Measurements from ENCODE around the gene SOS1. TPM values are rescaled to one million over a fixed set of nuclear protein-coding genes. Genes with fewer than 3 reads are reported as not detected.
A peak's percentile ranks its signal among the peaks of the same experiment; 100 is the strongest.
"Not testable (repeated sequence)": the region's sequence is repeated elsewhere in the genome, so short reads cannot be mapped to it uniquely, and the experiment has no call there.

Gene SOS1
- total RNA-seq, 1 donor from 2014 or later, result 20.6 TPM

- Histone ChIP-seq H3K4me1 (peaks cover 20% of the 10 kb centered on the region), H3K27ac (replicated peaks) (peak overlapping the region; percentile 77), H3K9me3 (replicated peaks) (no peaks in the 10 kb centered on the region), H3K4me3 (no peak overlapping the region), H3K36me3 (no peaks in the 10 kb centered on the region), H3K27me3 (ENCODE audit: low read depth) (no peaks in the 10 kb centered on the region)
- no peak for TF ChIP-seq CTCF (IDR thresholded peaks at IDR 0.05; ENCODE audit: borderline replicate concordance)
- no peak for DNase-seq
- intact Hi-C loops (cut with micrococcal nuclease), result no loop called here
Observed at GRCh38 chr2:39138837-39139211, 18.0 kb upstream of the SOS1 start.

- DNase-seq; H3K27ac ChIP-seq (replicated peaks); H3K36me3 ChIP-seq; H3K27me3 ChIP-seq (ENCODE audit: low read depth); intact Hi-C loops (cut with micrococcal nuclease); H3K4me3 ChIP-seq; H3K9me3 ChIP-seq (replicated peaks): not testable (repeated sequence)
- H3K4me1 ChIP-seq, result peaks cover 20% of the 10 kb centered on the region
Observed at GRCh38 chr2:39138187-39138836, 17.5 kb upstream of the SOS1 start.

GRCh38 chr2:39136799-39137198 lies 15.9 kb upstream of the SOS1 start:
- intact Hi-C loops (cut with micrococcal nuclease), result no loop called here
- no peak for DNase-seq
- no peak overlapping the region for H3K4me3 ChIP-seq

GRCh38 chr2:39135690-39136259 lies 14.9 kb upstream of the SOS1 start:
- H3K9me3 ChIP-seq (replicated peaks), result no peaks in the 10 kb centered on the region
- TF ChIP-seq CTCF (IDR thresholded peaks at IDR 0.05; ENCODE audit: borderline replicate concordance), result no peak
- H3K36me3 ChIP-seq, result no peaks in the 10 kb centered on the region
- H3K4me3 ChIP-seq, result no peak overlapping the region
- no peak overlapping the region for H3K27ac ChIP-seq (replicated peaks)
- DNase-seq, result no peak
- no peaks in the 10 kb centered on the region for H3K27me3 ChIP-seq (ENCODE audit: low read depth)
- intact Hi-C loops (cut with micrococcal nuclease), result no loop called here
- H3K4me1 ChIP-seq, result peaks cover 2% of the 10 kb centered on the region

More at GRCh38 chr2:39136799-39137198, 15.9 kb upstream of the SOS1 start:
- TF ChIP-seq CTCF (IDR thresholded peaks at IDR 0.05; ENCODE audit: borderline replicate concordance), result no peak
- Histone ChIP-seq H3K27me3 (ENCODE audit: low read depth) (no peaks in the 10 kb centered on the region), H3K36me3 (no peaks in the 10 kb centered on the region), H3K9me3 (replicated peaks) (no peaks in the 10 kb centered on the region), H3K27ac (replicated peaks) (no peak overlapping the region), H3K4me1 (peaks cover 13% of the 10 kb centered on the region)

GRCh38 chr2:39133215-39133851 lies 12.5 kb upstream of the SOS1 start:
- intact Hi-C loops (cut with micrococcal nuclease), result no loop called here
- Histone ChIP-seq H3K36me3 (no peaks in the 10 kb centered on the region), H3K27me3 (ENCODE audit: low read depth) (no peaks in the 10 kb centered on the region), H3K4me3 (no peak overlapping the region), H3K4me1 (no peaks in the 10 kb centered on the region), H3K27ac (replicated peaks) (no peak overlapping the region), H3K9me3 (replicated peaks) (no peaks in the 10 kb centered on the region)
- DNase-seq, result no peak
- no peak for TF ChIP-seq CTCF (IDR thresholded peaks at IDR 0.05; ENCODE audit: borderline replicate concordance)

- H3K9me3 ChIP-seq (replicated peaks), result no peaks in the 10 kb centered on the region
- DNase-seq, result no peak
- no peaks in the 10 kb centered on the region for H3K27me3 ChIP-seq (ENCODE audit: low read depth)
- H3K27ac ChIP-seq (replicated peaks), result no peak overlapping the region
- H3K4me3 ChIP-seq, result no peak overlapping the region
- intact Hi-C loops (cut with micrococcal nuclease), result no loop called here
- no peak for TF ChIP-seq CTCF (IDR thresholded peaks at IDR 0.05; ENCODE audit: borderline replicate concordance)
- no peaks in the 10 kb centered on the region for H3K36me3 ChIP-seq
- peaks cover 12% of the 10 kb centered on the region for H3K4me1 ChIP-seq
Observed at GRCh38 chr2:39128919-39129391, 8.1 kb upstream of the SOS1 start.
